NCI-H2029 treated with DMSO at 0.1 percent for 48 hours (cell line): ENCODE measurements around the gene ARHGAP19.
A peak's percentile ranks its signal among the peaks of the same experiment; 100 is the strongest.
"Not testable (repeated sequence)": the region's sequence is repeated elsewhere in the genome, so short reads cannot be mapped to it uniquely, and the experiment has no call there.

Experiments
- DNase-seq: peaks from one replicate; lab custom pipeline; 2025; lab: John Stamatoyannopoulos, UW

The ARHGAP19 gene

GRCh38 chr10:97279121-97279815 is 13.2 kb downstream of the ARHGAP19 start:
- no peak for DNase-seq

GRCh38 chr10:97278491-97278989 is 13.9 kb downstream of the ARHGAP19 start:
- peak; percentile 25 for DNase-seq

- DNase-seq = no peak
These were observed 14.9 kb downstream of the ARHGAP19 start for GRCh38 chr10:97277551-97277950.

- no peak for DNase-seq
These were observed 17.6 kb downstream of the ARHGAP19 start for GRCh38 chr10:97274828-97275227.

GRCh38 chr10:97273700-97274099 is 18.7 kb downstream of the ARHGAP19 start:
- DNase-seq = no peak

GRCh38 chr10:97270523-97271154 is 21.8 kb downstream of the ARHGAP19 start:
- DNase-seq = no peak

DNA sequence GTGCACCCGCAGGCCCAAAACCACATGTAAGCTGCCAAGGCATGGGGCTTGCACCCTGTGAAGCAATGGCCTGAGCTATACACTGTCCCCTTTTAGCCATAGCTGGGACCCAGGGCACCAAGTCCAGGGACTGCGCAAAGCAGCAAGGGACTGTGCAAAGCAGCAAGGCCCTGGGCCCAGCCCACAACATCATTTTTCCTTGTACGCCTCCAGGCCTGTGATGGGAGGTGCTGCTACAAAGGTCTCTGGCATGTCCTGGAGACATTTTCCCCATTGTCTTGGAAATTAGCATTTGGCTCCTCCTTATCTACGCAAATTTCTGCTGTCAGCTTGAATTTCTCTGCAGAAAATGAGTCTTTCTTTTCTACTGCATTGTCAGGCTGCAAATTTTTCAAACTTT is 24.8 kb downstream of the ARHGAP19 start:
- DNase-seq = no peak

DNA sequence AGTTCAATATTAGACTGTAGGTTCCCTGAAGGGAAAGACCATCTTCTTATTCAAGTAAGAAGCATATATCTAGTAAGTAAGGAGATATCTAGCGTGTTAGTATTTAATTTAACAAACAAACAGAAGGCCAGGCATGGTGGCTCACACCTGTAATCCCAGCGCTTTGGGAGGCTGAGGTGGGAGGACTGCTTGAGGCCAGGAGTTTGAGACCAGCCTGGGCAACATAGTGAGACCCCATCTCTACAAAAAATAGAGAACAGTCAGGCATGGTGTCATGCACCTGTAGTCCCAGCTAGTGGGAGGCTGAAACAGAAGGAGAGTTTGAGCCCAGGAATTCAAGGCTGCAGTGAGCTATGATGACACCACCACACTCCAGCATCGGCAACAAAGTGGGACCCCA is 27.3 kb downstream of the ARHGAP19 start:
- not testable (repeated sequence) for DNase-seq

DNA sequence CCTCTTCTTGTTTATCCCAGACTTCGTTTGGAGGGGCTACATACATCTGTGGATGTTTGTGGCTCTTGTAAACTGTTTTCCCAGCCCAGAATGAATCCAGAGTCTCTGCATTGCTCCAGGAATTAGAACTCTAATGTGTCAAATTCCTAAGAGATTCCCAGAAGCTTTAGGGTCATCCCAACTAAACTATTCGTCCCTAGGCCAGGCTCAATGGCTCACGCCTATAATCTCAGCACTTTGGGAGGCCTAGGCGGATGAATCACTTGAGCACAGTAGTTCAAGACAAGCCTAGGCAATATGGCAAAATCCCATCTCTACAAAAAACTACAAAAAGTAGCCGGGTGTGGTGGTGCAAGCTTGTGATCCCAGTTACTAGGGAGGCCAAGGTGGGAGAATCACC is 28.5 kb downstream of the ARHGAP19 start:
- DNase-seq = no peak

DNA sequence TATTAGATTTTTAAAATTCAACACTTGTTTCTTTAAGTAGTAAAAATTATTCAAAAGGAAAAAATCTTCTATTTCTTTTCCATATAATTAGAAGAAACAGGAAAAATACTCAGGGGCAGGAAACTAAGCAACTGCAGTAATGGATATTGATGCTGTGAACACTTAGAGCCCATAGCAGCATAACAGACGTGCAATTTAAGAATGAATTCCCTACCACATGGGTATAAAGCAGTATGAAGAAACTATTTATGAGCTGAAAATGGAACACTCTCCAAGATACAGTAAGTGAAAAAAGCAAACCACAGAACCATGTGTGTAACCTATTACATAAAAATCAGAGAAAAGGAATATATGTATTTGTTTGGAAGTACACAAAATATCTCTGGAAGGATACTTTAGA is 30.8 kb downstream of the ARHGAP19 start:
- no peak for DNase-seq

DNA sequence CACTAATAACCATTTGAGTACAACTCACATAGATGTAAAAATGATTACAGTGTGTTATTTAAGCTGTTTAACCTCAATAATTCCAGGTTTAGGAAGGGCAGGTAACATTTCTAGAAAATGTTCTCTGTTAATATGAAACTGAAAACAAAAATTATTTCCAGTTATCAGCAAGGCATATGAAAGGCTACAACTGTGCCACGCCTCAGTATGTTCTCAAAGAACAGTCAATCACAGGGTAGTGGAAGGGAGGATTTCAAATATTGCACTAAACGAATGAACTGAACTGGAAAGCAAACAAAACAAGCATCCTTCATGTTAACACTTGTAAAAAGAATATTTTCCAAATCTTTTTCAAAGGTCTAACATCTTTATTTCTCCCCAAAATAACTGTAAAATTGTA is 31.3 kb downstream of the ARHGAP19 start:
- DNase-seq = no peak

GRCh38 chr10:97259119-97259518 is 33.3 kb downstream of the ARHGAP19 start:
- no peak for DNase-seq

DNA sequence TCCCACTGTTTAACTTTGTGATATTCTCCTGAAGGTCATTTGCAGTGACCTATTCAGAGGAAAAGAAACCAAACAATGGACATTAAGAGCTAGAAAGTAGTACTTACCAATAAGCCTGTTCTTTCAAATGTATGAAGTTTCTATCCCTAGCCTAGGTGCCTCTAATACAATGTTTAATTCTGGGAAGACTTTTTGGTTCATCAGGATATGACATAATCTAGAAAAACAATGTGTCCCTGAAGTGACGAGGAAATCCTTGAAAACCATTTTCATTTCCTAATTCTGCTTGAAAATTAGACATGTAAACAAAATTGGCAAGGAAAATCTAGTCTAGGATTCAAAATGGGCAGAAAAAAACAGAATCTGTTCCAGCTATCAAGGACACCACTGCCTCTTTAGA is 36.1 kb downstream of the ARHGAP19 start:
- DNase-seq = no peak

DNA sequence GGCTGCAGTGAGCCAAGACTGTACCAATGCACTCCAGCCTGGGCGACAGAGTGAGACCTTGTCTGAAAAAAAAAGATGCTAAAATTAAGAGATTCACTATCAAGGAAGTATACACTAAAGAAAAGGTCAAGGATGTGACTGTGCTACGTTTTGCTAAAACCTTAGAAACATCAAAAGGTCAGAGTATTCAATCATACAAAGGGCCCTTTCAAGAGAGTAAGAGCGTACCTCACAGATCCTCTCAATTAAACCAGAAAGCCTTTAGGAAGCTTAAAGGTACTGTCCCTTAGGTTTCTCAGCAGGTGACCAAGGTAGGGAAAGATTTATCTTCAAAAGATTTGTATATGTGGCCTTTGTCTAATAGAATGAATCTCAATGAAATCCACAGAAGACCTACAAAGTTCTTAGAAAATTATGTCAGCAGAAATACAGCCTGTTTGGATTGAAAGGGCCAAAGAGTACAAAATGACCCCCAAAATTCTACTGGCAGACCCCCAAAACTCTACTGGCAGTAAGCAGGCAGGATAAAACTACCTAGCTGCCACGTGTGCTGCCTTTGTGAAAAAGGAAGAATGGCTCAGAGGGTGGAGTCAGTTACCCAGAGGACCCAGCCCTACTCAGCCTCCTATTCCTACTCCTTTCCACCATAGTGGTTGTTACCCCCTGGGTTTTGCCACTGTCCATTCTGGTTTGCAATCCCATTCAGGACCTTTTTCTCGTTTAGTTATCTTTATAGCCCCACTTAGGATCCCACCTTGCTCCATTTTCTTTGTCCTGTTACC is 36.7 kb downstream of the ARHGAP19 start:
- DNase-seq = no peak

DNA sequence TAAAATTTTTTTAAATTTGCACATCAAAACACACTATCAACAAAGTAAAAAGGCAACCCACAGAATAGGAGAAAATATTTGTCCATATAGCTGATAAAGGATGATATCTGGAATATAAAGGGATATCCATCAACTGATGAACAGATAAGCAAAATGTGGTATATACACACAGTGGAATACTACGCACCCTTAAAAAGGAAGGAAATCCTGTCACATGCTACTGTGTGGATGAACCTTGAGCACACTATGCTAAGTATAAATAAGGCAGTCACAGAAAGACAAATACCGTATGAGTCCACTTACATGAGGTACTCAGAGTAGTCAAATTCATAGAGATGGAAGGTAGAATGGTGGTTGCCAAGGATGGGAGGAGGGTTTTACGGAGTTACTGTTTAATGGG is 37.7 kb downstream of the ARHGAP19 start:
- no peak for DNase-seq

DNA sequence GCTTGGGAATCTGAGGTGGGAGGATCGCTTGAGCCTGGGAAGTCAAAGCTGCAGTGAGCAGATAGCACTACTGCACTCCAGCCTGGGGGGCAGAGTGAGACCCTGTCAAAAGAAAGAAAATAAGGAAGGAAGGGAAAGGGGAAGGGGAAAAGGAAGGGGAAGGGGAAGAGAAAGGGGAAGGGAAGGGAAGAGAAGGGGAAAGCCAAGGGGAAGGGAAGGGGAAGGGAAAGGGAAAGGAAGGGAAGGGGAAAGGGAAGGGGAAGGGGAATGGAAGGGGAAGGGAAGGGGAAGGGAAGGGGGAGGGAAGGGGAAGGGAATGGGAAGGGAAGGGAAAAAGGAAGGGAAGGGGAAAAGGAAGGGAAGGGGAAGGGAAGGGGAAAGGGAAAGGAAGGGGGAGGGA is 41.5 kb downstream of the ARHGAP19 start:
- no peak for DNase-seq

DNA sequence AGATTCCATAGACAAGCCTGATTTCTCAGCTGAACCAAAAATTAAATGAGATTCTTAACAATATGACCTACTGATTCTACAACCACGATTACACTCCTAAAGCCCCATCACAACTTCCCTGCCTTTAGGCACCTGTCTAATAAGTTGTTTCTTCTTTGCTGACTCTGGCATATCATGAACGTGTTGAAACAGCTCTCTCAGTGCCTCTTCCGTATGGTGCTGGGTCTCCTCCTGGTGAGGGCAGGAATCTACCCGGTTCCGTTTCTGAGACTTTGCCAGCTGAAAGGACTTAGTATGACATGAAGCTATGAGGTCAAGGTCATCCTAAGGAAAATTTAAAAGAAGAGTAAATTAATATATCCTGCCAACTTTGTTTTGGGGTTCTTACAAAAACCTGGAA is 48.6 kb downstream of the ARHGAP19 start:
- DNase-seq = no peak

DNA sequence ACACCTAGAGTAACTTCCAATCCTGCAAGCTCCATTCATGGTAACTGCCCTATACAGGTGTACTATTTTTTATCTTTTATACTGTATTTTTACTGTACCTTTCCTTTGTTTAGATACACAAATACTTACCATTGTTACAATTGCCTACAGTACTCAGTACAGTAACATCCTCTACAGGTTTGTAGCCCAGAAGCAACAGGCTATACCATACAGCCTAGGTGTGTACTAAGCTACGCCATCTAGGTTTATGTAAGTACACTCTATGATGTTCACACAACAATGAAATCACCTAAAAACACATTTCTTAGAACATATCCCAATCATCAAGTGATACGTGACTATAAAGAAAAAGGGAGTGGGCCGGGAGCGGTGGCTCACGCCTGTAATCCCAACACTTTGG is 53.6 kb downstream of the ARHGAP19 start:
- DNase-seq = no peak

- DNase-seq = no peak
These were observed 57.1 kb downstream of the ARHGAP19 start for GRCh38 chr10:97235353-97235752.

DNA sequence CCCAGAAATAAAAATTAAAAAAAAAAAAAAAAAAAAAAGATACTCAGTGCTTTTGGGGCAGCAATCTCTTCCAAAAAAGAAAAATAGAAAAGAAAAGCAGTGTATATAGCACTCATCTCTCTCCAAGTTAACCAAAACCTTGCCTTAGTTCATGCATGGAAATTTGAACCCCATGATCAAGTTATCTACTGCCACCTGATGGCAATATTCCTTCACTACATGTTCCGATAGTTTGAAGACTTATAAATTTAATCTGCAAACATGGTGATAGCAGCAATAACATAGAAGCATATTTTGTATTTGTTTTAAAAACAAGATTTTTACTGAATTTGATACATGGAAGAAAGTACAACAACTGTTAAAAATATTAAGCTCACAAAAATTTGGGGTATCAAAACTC is 58.0 kb downstream of the ARHGAP19 start:
- DNase-seq = no peak

DNA sequence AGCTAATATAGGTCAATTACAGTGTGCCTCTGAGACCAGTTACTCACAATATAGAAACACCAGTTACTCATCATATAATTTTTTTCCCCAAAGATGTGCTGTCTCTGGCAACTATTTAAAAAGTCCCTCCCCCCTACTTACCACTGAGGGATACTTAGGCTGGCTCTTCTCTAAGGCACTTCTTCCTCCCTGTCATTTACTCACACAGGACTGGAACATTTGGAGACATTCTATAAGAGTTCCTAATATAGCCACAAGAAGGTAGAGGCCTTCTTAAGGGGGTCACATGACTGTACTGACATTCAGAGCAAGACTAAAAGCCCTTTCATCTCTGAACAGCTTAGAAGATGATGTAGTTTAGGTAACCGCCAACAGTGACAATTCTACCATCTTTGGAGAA is 62.3 kb downstream of the ARHGAP19 start:
- no peak for DNase-seq

- no peak for DNase-seq
These were observed 63.0 kb downstream of the ARHGAP19 start for GRCh38 chr10:97229322-97230015.
